Neutrophil (primary cell): ENCODE measurements around the gene DCDC2C.

Source experiments
- H3K27ac ChIP-seq: fragments of 200-600 bp; sonication (generic); 2 replicates; pipeline ENCODE4 v1.5.1; 2016; ENCODE audit warnings: mild to moderate bottlenecking, moderate library complexity
- H3K27me3 ChIP-seq: fragments of 200-600 bp; sonication (generic); 2 replicates; pipeline ENCODE4 v1.6.0; 2016; ENCODE audit warnings: mild to moderate bottlenecking
- H3K36me3 ChIP-seq: fragments of 200-600 bp; sonication (generic); 2 replicates; pipeline ENCODE4 v1.5.1; 2017
- H3K4me1 ChIP-seq, 2 experiments: fragments of 200-600 bp in 1 of 2; sonication (generic) in 1 of 2; 1 replicate in 1 of 2; 2 replicates in 1 of 2; pipeline versions ENCODE4 v1.5.1 to v1.6.1; 2013 to 2016; ENCODE audit warnings: low read depth in 1 of 2, low read length in 1 of 2, mild to moderate bottlenecking in 1 of 2, moderate library complexity in 1 of 2; ENCODE audit not compliant: control insufficient read depth in 1 of 2, insufficient read depth in 1 of 2
- H3K4me3 ChIP-seq, 2 experiments: fragments of 200-600 bp in 1 of 2; sonication (generic) in 1 of 2; 1 replicate in 1 of 2; 2 replicates in 1 of 2; pipeline ENCODE4 v1.5.1; 2013 to 2016; ENCODE audit warnings: low read depth in 1 of 2, low read length in 1 of 2, mild to moderate bottlenecking in 1 of 2, moderate library complexity in 1 of 2
- H3K9me3 ChIP-seq: fragments of 200-600 bp; sonication (generic); 2 replicates; pipeline ENCODE4 v1.5.1; 2016
- TF ChIP-seq, protein P1 (sequence below): fragments of 200-600 bp; sonication (generic); IDR thresholded peaks from 2 replicates; pipeline ENCODE4 v1.5.1; 2016; ENCODE audit warnings: antibody characterized with exemption

DCDC2C gene

DNA sequence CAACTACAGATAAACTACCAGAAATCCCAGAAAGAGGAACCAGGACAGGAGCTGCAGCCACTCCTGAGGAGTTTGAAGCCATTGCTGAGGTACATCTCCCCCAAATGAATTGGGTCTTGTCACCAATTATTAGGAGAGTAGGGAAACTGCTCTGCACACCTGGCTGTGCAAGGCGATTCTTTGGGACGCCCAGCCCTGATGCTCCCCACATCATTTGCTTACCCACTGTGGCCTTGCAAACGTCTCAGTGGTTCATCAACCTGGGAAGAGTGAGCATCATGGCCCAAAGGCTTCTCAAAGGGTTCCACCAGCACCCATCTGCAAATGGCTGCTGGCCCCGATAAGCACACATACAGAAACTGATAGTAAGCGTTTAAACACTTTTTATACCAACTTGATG, 21.8 kb upstream of the DCDC2C start:
- H3K27me3 ChIP-seq = no peaks in the 10 kb centered on the region
- H3K36me3 ChIP-seq = no peaks in the 10 kb centered on the region
- no peak overlapping the region for H3K4me3 ChIP-seq
- no peak overlapping the region for H3K27ac ChIP-seq
- H3K9me3 ChIP-seq = no peaks in the 10 kb centered on the region
- no peaks in the 10 kb centered on the region for H3K4me1 ChIP-seq
- TF ChIP-seq, protein P1, sequence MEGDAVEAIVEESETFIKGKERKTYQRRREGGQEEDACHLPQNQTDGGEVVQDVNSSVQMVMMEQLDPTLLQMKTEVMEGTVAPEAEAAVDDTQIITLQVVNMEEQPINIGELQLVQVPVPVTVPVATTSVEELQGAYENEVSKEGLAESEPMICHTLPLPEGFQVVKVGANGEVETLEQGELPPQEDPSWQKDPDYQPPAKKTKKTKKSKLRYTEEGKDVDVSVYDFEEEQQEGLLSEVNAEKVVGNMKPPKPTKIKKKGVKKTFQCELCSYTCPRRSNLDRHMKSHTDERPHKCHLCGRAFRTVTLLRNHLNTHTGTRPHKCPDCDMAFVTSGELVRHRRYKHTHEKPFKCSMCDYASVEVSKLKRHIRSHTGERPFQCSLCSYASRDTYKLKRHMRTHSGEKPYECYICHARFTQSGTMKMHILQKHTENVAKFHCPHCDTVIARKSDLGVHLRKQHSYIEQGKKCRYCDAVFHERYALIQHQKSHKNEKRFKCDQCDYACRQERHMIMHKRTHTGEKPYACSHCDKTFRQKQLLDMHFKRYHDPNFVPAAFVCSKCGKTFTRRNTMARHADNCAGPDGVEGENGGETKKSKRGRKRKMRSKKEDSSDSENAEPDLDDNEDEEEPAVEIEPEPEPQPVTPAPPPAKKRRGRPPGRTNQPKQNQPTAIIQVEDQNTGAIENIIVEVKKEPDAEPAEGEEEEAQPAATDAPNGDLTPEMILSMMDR = no peak

DNA sequence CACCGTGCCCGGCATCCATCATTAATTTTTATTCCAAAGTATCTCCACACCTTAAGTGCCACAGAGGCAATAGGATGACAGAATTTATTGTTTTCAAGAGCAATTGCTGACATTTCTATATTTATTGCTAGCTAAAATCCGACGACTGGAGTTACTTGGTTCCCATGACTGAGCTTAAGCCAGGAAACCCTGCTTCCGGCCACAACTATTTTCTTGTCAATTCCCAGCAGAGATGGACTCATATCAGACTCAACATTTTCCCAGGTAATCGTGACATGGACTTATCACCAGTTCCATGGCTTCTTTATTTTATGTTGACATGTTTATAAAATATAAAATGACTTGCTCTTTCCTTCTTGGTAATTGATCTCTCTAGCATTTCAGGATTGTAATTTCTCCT, 20.6 kb upstream of the DCDC2C start:
- Histone ChIP-seq H3K36me3 (no peaks in the 10 kb centered on the region), H3K27me3 (no peaks in the 10 kb centered on the region), H3K27ac (no peak overlapping the region), H3K4me3 (no peak overlapping the region), H3K4me1 (no peaks in the 10 kb centered on the region), H3K9me3 (no peaks in the 10 kb centered on the region)
- TF ChIP-seq, protein P1 = no peak

DNA sequence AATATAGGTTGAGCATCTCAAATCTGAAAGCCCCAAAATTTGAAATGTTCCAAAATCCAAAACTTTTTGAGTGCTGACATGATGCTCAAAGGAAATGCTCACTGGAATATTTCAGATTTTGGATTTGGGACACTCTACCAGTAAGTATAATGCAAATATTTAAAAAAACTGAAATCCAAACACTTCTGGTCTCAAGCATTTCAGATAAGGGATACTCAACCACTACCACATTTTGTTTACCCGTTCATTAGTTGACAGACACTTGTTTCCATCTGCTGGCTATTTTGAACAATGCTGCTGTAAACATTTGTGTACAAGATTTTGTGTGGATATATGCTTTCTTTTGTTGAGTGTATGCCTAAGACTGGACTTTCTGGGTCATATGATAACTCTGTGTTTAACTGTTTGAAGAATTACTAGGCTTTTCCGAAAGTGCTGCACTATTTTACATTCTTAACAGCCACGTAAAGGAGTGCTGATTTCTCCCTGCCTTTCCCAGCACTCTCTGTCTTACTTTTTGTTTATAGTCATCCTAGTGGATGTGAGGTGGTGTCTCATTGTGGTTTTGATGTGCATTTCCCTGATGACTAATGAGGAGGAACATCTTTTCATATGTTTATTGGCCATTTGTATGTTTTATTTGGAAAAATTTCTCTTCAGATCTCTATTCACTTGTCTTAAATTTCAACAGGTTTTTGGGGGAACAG, 19.5 kb upstream of the DCDC2C start:
- H3K9me3 ChIP-seq = no peaks in the 10 kb centered on the region
- H3K36me3 ChIP-seq = no peaks in the 10 kb centered on the region
- no peak overlapping the region for H3K4me3 ChIP-seq
- TF ChIP-seq, protein P1 = no peak
- H3K4me1 ChIP-seq = no peaks in the 10 kb centered on the region
- no peak overlapping the region for H3K27ac ChIP-seq
- no peaks in the 10 kb centered on the region for H3K27me3 ChIP-seq

DNA sequence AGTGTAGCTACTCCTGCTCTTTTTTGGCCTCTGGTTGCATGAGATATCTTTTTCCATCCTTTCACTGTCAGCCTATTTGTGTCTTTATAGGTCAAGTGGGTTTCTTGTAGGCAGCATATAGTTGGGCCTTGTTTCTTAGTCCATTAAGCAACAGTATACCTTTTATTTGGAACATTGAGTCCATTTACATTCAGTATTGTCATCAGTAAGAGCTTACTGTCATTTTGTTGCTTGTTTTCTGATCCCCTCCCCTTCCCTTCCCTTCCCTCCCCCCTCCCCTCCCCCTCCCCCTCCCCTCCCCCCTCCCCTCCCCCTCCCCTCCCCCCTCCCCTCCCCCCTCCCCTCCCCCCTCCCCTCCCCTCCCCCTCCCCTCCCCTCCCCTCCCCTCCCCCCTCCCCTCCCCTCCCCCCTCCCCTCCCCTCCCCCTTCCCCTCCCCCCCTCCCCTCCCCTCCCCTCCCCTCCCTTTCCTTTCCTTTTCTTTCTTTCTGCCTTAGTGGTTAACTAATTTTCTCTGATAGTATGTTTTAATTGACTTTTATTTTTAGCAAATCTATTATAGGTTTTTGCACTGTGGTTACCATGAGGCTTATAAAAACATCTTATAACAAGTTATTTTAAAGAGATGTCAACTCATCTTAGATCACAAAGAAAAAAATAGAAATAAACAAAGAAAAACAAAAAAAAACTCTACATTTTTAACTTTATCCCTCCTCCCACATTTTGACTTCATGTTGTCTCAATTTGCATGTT, 13.2 kb upstream of the DCDC2C start:
- H3K9me3 ChIP-seq = no peaks in the 10 kb centered on the region
- no peaks in the 10 kb centered on the region for H3K27me3 ChIP-seq
- no peak overlapping the region for H3K4me3 ChIP-seq
- H3K36me3 ChIP-seq = no peaks in the 10 kb centered on the region
- H3K27ac ChIP-seq = no peak overlapping the region
- TF ChIP-seq, protein P1 = no peak
- no peaks in the 10 kb centered on the region for H3K4me1 ChIP-seq

DNA sequence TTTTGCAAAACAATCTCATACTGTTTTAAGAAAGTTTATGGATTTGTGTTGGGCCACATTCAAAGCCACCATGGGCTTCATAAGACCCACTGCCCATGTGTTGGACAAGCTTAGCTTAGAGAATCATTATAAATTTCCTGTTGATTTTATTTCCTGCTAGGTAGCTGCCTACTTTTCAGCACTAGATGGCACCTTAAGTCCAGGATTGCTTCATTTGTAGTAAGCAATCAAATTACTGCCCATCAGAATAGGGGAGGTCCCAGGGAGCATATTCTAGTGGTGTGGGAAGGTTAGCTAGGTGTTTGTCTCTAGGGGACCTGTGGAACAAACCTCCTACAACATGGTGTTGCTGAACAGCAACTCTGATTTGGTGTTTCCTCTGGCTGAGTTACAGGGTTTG, 11.0 kb upstream of the DCDC2C start:
- Histone ChIP-seq H3K4me3 (no peak overlapping the region), H3K9me3 (no peaks in the 10 kb centered on the region), H3K27ac (no peak overlapping the region), H3K4me1 (no peaks in the 10 kb centered on the region), H3K36me3 (no peaks in the 10 kb centered on the region), H3K27me3 (no peaks in the 10 kb centered on the region)
- TF ChIP-seq, protein P1 = no peak
